GM19452 (cell line): ENCODE results near the gene PHOSPHO1.
"Not testable (repeated sequence)": the region's sequence is repeated elsewhere in the genome, so short reads cannot be mapped to it uniquely, and the experiment has no call there.

Experiments
- ATAC-seq: cut with Tn5 transposase; IDR thresholded peaks from one replicate; pipeline ENCODE4 v1.9.1; 2021; ENCODE audit not compliant: unreplicated experiment

Gene PHOSPHO1

GRCh38 chr17:49230636-49231562 is at the start of gene PHOSPHO1:
Gene PHOSPHO1 (minus strand): TSS chr17:49230787. CDS start chr17:49226691, 4,096 bp downstream.
- ATAC-seq, result peak; percentile 78

GRCh38 chr17:49280061-49280460 is 49.5 kb upstream of the PHOSPHO1 start:
- no peak for ATAC-seq

GRCh38 chr17:49279263-49280015 is 48.9 kb upstream of the PHOSPHO1 start:
- ATAC-seq, result not testable (repeated sequence)

GRCh38 chr17:49278076-49278475 is 47.5 kb upstream of the PHOSPHO1 start:
- no peak for ATAC-seq

- no peak for ATAC-seq
Observed at GRCh38 chr17:49277638-49278037, 47.1 kb upstream of the PHOSPHO1 start.

- ATAC-seq, result not testable (repeated sequence)
Observed at GRCh38 chr17:49275981-49276380, 45.4 kb upstream of the PHOSPHO1 start.

- no peak for ATAC-seq
Observed at GRCh38 chr17:49269356-49269755, 38.8 kb upstream of the PHOSPHO1 start.

- no peak for ATAC-seq
Observed at GRCh38 chr17:49267912-49268311, 37.3 kb upstream of the PHOSPHO1 start.

- ATAC-seq, result no peak
Observed at GRCh38 chr17:49266233-49266632, 35.6 kb upstream of the PHOSPHO1 start.

GRCh38 chr17:49261540-49261939 is 31.0 kb upstream of the PHOSPHO1 start:
- ATAC-seq, result not testable (repeated sequence)

- no peak for ATAC-seq
Observed at GRCh38 chr17:49260817-49261291, 30.3 kb upstream of the PHOSPHO1 start.

- ATAC-seq, result no peak
Observed at GRCh38 chr17:49260011-49260816, 29.6 kb upstream of the PHOSPHO1 start.

GRCh38 chr17:49259663-49260010 is 29.1 kb upstream of the PHOSPHO1 start:
- ATAC-seq, result no peak

- no peak for ATAC-seq
Observed at GRCh38 chr17:49258394-49258793, 27.8 kb upstream of the PHOSPHO1 start.

GRCh38 chr17:49255125-49255524 is 24.5 kb upstream of the PHOSPHO1 start:
- ATAC-seq, result no peak

- no peak for ATAC-seq
Observed at GRCh38 chr17:49254066-49254465, 23.5 kb upstream of the PHOSPHO1 start.

- ATAC-seq, result no peak
Observed at GRCh38 chr17:49252148-49252695, 21.6 kb upstream of the PHOSPHO1 start.

- no peak for ATAC-seq
Observed at GRCh38 chr17:49249890-49250522, 19.4 kb upstream of the PHOSPHO1 start.

- no peak for ATAC-seq
Observed at GRCh38 chr17:49249292-49249794, 18.8 kb upstream of the PHOSPHO1 start.

- no peak for ATAC-seq
Observed at GRCh38 chr17:49247944-49248343, 17.4 kb upstream of the PHOSPHO1 start.
